ENCODE measurements around the gene AP3M1. TPM values are rescaled to one million over a fixed set of nuclear protein-coding genes. Genes with fewer than 3 reads are reported as not detected.

Gene AP3M1
- total RNA-seq, 1 donor from 2014 or later = 61.7 TPM

- CTCF ChIA-PET = interaction anchor here (0.8 to 6.3 kb wide), 4 partner anchors 18 to 203 kb away, joined by 3 to 140 read pairs (median 6); no protein-coding TSS in a partner anchor
- ATAC-seq (ENCODE audit: low read depth) = no peak
- no peaks in the 10 kb centered on the region for H3K9me3 Mint-ChIP-seq
- no peak for TF ChIP-seq CTCF (IDR thresholded peaks at IDR 0.05)
- peaks cover 29% of the 10 kb centered on the region for H3K36me3 Mint-ChIP-seq (ENCODE audit: low read depth)
- H3K4me1 Mint-ChIP-seq = peaks cover 31% of the 10 kb centered on the region
- no peak overlapping the region for H3K4me3 Mint-ChIP-seq
- intact Hi-C loops (cut with micrococcal nuclease) = loop anchor here (5.0 kb wide), 1 partner anchor 86 kb away; the partner anchor contains the start of gene VCL
- POLR2A ChIA-PET = no interaction called here
- H3K27me3 Mint-ChIP-seq = no peaks in the 10 kb centered on the region
- no peak for DNase-seq
- H3K27ac Mint-ChIP-seq = no peak overlapping the region
Observed at GRCh38 chr10:74083304-74083703, 67.3 kb downstream of the AP3M1 start.

DNA sequence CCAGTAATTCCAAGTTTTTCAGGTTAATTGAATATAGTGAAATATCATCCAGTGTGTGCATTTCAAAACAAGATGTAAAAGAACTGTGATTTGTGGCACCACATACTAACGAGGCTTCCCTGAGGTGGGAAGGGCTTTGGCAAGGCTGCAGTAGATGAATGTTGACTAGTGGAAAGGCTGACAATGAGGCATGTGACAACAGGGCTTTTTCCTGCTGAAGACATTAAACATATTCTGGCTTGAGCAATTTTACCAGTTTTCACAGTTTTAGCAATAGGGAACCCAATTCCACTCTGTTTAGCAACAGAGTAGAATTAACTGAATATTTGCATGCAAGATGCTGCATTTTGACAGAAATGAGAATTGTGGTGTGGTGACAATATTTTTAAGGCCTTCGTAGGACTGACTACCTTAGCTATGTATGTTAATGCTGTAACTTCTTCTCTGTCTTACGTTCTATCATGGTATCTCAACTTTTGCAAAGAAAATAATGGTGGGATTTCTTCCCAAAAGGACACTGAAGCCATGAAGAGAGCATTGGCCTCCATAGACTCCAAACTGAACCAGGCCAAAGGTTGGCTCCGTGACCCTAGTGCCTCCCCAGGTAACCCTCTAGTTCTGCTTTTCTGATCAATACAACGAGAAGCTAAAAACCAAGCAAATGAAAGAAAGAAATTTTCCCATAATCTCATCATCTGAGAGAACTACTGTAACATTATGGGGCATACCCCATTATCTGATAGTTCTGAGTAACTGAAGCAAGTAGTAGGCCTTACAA is 68.5 kb downstream of the AP3M1 start:
- intact Hi-C loops (cut with micrococcal nuclease) = loop anchor here (1.0 to 5.0 kb wide), 5 partner anchors 25 to 233 kb away; partner anchors contain the start of gene VCL
- no peak overlapping the region for H3K27ac Mint-ChIP-seq
- no peak overlapping the region for H3K4me3 Mint-ChIP-seq
- no peak for TF ChIP-seq CTCF (IDR thresholded peaks at IDR 0.05)
- H3K36me3 Mint-ChIP-seq (ENCODE audit: low read depth) = peaks cover 30% of the 10 kb centered on the region
- CTCF ChIA-PET = interaction anchor here (0.6 to 6.3 kb wide), 22 partner anchors 8 to 255 kb away, joined by 3 to 140 read pairs (median 4); no protein-coding TSS in a partner anchor
- H3K9me3 Mint-ChIP-seq = no peaks in the 10 kb centered on the region
- no peak for DNase-seq
- H3K27me3 Mint-ChIP-seq = no peaks in the 10 kb centered on the region
- ATAC-seq (ENCODE audit: low read depth) = no peak
- H3K4me1 Mint-ChIP-seq = peaks cover 39% of the 10 kb centered on the region
- POLR2A ChIA-PET = interaction anchor here (0.5 to 1.9 kb wide), 3 partner anchors 83 to 124 kb away, joined by 4 to 7 read pairs (median 5); no protein-coding TSS in a partner anchor

DNA sequence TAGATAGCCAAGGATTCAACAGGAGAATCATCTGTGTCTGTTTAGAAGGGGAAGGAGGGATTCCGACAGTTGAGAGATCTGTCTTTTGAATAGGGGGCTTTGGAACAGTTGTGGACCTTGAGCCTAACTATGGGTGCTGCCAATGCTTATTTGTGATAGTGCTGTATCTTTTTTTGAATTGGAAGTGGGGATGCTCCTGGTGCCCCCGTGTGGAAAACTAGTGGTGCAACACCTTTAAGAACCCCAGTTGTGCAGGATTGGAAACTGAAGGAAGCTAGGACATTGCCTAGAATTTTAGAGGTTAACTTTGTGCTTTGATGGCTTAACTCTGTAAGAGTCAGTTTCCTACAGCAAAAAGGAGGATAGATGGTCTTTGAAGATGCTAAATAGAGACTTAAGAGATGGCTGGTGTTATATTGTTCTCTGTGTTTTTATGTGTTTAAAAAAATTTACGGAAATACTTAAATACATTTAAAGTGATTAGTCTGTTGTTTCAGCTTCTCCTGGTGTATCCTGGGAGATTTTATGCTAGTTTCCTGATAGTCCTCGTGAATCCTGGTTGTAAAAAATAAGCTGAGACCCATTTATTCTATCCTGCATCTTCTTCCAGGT is 69.3 kb downstream of the AP3M1 start:
- peaks cover 27% of the 10 kb centered on the region for H3K36me3 Mint-ChIP-seq (ENCODE audit: low read depth)
- intact Hi-C loops (cut with micrococcal nuclease) = loop anchor here (1.0 to 5.0 kb wide), 5 partner anchors 24 to 232 kb away; partner anchors contain the start of gene VCL
- CTCF ChIA-PET = interaction anchor here (0.6 to 6.3 kb wide), 21 partner anchors 9 to 254 kb away, joined by 3 to 140 read pairs (median 4); no protein-coding TSS in a partner anchor
- H3K27ac Mint-ChIP-seq = no peak overlapping the region
- POLR2A ChIA-PET = interaction anchor here (0.5 to 1.9 kb wide), 6 partner anchors 9 to 525 kb away, joined by 4 to 7 read pairs (median 4); no protein-coding TSS in a partner anchor
- ATAC-seq (ENCODE audit: low read depth) (peak; percentile 51), DNase-seq (no peak)
- peaks cover 44% of the 10 kb centered on the region for H3K4me1 Mint-ChIP-seq
- no peaks in the 10 kb centered on the region for H3K27me3 Mint-ChIP-seq
- H3K9me3 Mint-ChIP-seq = no peaks in the 10 kb centered on the region
- H3K4me3 Mint-ChIP-seq = no peak overlapping the region
- no peak for TF ChIP-seq CTCF (IDR thresholded peaks at IDR 0.05)

DNA sequence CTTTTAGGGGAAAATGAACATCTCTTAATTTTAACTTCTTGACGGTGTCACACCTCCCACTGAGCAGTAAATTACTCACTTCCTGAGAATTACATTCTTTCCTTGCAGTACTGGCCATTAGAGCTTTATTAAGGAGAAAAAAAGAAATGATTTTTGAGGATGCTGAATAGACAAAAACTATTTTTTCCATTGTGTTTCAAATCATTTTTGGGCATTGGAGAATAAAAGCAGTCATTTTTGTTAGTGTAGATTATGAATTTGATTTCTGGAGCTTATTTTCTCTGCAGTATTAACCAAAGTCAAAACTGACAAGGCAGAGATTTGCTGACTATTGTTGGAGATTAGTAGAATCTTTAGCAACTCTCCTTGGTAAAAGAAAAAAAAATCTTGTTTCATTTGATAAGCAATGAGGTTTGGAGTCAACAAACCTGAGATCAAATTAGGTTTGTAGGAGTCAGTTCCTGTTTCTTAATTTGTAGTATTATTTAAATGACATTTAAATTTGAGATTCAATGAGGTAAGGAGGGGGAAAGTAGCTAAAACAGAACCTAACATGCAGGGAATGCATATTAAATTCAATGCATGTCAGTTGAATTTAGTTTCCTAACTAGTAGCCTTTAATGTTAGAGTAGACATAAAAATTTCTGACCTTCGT is 70.6 kb downstream of the AP3M1 start:
- DNase-seq (no peak), ATAC-seq (ENCODE audit: low read depth) (no peak)
- Mint-ChIP-seq H3K27ac (no peak overlapping the region), H3K4me3 (no peak overlapping the region), H3K9me3 (no peaks in the 10 kb centered on the region), H3K4me1 (peaks cover 50% of the 10 kb centered on the region), H3K36me3 (ENCODE audit: low read depth) (peaks cover 26% of the 10 kb centered on the region), H3K27me3 (no peaks in the 10 kb centered on the region)
- TF ChIP-seq CTCF (IDR thresholded peaks at IDR 0.05) = no peak
- ChIA-PET POLR2A (interaction anchor here (1.0 to 1.9 kb wide), 3 partner anchors 22 to 194 kb away, joined by 3 to 5 read pairs (median 4); no protein-coding TSS in a partner anchor), CTCF (interaction anchor here (1.3 to 6.3 kb wide), 8 partner anchors 10 to 231 kb away, joined by 3 to 140 read pairs (median 10); no protein-coding TSS in a partner anchor)
- intact Hi-C loops (cut with micrococcal nuclease) = loop anchor here (2.0 to 5.0 kb wide), 4 partner anchors 17 to 123 kb away; partner anchors contain the start of gene VCL
